ENCODE data around the gene DSE.

The DSE gene

DNA sequence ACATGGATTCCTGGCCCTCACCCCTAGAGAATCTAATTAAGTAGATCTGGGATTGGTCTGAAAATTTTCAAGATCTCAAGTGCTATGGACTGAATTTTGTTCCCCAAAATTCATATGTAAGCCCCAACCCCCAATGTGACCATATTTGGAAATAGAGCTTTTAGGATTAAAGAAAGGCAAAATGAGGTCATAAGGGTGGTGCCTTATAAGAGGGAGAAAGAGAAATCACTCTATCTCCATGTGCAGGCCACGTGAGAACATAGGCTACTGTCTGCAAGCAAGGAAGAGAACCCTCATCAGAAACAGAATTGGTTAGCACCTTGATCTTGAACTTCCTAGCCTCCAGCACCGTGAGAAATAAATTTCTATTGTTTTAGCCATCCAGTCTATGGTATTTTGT is 8.5 kb upstream of the DSE start:
- no peak for DNase-seq (ENCODE audit: low spot score)

DNA sequence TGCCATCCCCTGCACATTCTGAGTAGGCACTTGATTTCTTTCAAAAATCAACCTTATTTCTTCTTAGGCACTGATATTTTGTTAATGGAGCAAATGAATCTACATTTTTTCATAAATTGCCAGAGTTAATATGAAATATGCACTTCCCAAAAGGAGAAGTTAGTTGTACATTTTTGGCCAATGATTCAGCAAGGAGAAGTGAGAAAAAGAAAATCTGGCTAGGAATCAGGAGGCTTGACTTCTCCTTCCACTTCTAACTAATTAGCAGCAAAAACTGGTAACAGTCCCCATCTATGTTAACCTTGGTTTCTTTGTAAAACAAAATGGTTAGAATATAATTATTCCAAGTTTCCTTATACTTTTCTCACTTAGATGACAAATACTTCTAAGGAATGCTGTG is 7.0 kb upstream of the DSE start:
- DNase-seq (ENCODE audit: low spot score): peak; percentile 18

DNA sequence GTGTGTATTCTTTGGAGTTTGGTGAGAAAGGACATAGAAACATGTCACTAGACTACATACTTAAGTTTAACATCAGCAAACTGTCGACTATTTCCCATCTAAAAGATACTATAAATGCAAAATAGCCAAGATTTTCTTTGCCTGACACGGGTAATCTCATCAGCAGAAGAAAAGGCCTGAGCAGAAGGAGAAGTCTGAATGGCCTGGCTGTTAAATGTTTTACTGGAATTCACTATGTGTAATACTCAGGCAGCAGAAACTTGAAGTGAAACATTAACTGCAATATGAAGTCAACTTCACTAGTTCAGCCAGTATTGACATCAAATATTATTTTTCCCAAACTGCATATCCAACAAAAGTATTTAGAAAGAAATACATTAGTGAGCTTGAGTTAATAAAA is 6.4 kb upstream of the DSE start:
- no peak for DNase-seq (ENCODE audit: low spot score)

DNA sequence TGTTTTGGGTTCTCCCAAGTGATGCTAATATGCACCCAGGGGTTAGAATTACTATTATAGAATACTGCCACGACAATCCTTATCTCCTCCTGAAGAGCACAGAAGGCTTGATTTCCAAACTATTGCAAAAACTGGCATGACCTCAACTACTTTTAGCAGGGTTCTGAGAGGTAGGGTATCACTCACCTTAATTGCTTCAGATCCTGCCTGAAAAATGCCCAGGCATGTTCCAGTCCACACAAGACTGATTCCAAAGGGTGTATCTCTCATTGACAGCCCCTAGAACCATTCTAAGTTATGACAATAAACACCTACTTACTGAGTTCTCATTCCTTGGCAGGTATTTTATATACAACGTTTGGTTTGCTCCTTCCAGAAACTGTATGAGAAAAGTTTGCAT is 5.0 kb upstream of the DSE start:
- no peak for DNase-seq (ENCODE audit: low spot score)

DNA sequence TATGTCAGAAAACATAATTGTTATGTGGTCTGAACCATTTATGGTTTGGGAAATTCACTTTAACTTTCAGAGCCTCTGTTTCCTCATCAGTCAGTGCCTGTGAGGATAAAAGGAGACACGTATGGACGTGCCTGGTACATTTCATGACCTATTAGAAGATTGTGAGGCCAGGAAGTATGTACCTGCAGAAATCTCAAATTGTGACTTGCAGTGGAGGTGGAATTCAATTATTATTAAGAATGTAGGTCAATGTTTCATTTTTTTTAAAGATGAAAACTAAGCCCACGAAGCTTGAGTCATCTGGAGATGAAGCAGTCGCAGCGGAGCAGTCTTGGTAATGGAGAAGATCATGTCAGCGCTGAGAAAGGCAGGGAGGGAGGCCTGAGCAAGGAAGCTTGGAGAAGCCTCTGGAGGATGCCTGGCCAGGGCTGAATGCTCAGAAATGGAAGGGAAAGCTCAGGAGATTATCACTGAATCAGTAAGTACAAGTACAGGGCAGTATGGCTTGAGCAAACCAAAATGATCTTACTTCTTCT is 3.9 kb upstream of the DSE start:
- DNase-seq (ENCODE audit: low spot score): no peak

- no peak for DNase-seq (ENCODE audit: low spot score)
Observed at GRCh38 chr6:116369540-116369939, 1.2 kb upstream of the DSE start.

GRCh38 chr6:116369964-116370759 is 585 bp upstream of the DSE start:
- no peak for DNase-seq (ENCODE audit: low spot score)

GRCh38 chr6:116371120-116371917 is 572 bp downstream of the DSE start:
- DNase-seq (ENCODE audit: low spot score): peak; percentile 93

DNA sequence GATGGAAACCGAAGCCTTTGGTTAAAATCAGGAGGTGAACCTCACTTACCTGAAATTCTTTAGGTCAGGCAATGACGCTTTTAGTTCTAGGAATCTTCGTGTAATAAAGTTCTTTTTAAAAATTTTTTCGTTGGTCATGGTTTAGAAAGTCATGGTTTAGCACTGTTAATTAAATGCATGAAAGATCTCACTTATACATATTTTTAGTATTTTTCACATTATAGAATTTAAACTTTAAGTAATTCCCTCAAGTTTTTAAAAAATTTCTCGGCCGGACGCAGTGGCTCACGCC is 1.1 kb downstream of the DSE start:
- DNase-seq (ENCODE audit: low spot score): no peak

DNA sequence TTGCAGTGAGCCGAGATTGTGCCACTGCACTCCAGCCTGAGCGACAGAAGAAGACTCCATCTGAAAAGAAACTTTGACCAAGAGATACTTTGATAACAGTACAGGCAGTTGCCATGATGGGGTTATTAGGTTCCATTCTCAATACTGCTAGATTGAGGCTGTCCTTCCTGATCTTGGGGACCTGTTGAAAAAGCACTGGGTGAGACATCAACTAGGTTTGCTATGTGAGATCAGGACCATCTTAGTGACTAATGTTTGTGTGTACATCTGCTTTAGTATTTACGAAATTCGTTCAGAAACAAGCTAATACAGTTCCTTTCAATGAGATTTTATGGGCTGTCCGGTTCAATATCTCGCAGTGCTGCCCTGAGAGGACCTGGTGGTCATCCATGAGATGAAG is 2.6 kb downstream of the DSE start:
- DNase-seq (ENCODE audit: low spot score): no peak

DNA sequence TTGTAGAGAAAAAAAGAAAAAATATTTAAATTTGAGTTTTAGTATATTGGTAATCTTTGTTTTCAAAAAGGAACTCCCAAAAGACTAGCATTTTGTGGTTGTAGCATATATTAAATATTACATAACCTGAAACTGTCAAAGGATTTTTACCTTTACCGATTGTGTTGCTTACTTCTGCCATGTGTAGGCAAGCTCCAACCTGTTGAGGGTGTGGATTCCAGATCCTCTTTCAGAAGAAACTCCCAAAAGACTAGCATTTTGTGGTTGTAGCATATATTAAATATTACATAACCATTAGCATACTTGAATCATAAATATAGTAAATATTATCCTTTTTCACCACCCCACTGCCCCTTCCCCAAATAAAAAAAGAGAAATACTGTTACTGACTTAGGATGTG is 3.2 kb downstream of the DSE start:
- no peak for DNase-seq (ENCODE audit: low spot score)

DNA sequence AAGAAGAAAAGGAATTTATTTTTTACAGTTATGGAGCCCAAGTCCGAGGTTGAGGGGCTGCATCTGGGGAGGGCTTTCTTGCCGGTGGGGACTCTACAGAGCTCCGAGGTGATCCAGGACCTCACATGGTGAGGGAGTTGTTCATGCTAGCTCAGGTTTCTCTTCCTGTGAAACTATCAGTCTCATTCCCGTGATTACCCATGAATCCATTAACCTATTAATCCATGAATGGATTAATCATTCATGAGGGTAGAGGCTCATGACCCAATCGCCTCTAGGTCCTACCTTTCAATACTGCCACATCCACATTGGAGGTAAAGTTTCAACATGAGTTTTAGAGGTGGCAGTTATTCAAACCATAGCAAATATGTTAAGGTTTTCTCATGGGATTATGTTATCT is 3.8 kb downstream of the DSE start:
- no peak for DNase-seq (ENCODE audit: low spot score)

GRCh38 chr6:116375262-116375661 is 4.5 kb downstream of the DSE start:
- no peak for DNase-seq (ENCODE audit: low spot score)

GRCh38 chr6:116376149-116376548 is 5.4 kb downstream of the DSE start:
- DNase-seq (ENCODE audit: low spot score): no peak

DNA sequence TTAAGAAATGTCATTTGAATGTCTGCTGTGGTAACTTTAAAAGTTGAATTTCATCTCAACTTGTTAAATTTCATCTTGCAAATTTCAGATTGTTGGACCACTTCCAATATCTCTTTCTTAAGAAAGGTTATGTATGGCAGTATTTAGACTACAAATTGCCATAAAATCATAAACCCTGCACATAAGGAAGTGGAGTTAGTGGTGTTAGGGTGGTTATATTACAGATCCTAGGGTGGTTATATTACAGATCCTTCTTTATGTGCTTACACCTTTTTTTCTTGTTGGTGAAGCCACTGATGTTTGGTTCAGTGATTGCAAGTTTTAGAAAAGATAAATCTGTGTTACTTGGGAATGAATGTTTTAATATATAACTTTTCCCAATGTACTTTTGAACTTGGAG is 9.0 kb downstream of the DSE start:
- no peak for DNase-seq (ENCODE audit: low spot score)

- DNase-seq (ENCODE audit: low spot score): no peak
Observed at GRCh38 chr6:116380346-116380745, 9.6 kb downstream of the DSE start.

- DNase-seq (ENCODE audit: low spot score): no peak
Observed at GRCh38 chr6:116381000-116381399, 10.3 kb downstream of the DSE start.

DNA sequence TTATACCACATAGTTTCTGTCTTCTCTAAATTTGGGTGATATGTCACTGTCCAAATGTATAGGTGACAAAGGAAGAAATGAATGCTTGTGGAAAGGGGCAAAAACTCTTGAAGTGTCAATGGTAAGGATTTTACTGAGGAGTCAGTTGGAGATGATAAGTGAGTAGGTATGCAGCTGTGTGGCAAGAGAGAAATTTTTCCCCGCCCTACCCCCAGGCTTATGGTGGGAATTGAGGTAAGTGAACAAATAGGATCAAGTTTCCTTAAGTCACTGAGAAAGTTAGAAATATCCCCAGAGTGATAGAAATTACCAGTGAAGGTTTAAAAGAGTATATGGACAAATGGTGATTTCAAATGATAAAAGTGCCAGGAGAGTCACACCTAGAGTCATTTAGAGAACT is 11.8 kb downstream of the DSE start:
- DNase-seq (ENCODE audit: low spot score): no peak

DNA sequence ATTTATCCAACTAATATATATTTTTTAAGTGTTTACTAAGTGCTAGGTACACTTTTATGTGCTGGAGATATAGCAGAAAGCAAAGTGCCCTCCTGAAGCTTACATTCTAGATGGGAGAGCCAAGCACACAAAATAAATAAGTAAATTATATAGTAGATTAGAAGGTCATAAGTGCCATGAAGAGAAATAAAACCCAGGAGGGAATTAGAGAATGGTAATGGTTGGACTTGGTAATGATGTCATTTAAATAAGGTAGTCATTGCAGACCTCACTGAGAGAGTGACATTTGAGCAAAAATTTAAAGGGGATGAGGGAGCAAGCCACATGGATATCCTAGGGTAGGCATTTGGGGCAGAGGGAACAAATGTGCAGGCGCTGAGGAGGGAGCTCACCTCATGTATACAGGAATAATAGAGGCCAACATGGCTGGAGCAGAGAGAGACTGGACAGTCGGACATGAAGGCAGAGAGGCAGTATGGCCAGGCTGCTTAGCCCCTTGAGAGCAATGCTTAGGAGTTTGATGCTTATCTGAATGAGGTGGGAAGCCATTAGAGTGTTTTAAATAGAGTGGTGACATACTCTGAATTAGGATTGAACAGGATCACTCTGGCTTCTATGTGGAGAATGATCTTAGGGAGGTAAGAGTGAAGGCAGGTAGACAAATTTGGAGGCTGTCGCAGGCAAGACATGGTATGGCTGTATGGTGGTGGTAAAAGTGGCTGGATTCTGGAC is 14.1 kb downstream of the DSE start:
- no peak for DNase-seq (ENCODE audit: low spot score)

DNA sequence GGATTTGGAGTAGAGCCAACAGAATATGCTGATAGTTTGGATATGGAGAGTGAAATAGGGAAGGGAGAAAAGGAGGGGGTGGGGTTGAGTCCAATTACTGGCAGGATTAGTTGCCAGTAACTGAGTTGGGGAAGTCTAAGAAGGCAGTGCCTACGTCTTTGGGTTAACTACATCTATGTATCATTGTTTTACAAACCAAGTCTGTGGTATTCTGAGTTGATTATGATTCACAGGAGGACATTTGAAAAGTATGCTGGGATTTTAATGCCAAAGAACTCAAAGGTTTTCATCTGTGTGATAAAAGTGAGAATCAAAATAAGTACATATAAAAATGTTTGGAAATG is 14.7 kb downstream of the DSE start:
- peak; percentile 41 for DNase-seq (ENCODE audit: low spot score)

- DNase-seq (ENCODE audit: low spot score): no peak
Observed at GRCh38 chr6:116385921-116386320, 15.2 kb downstream of the DSE start.

GRCh38 chr6:116386581-116387299 is 16.0 kb downstream of the DSE start:
- DNase-seq (ENCODE audit: low spot score): peak; percentile 13

All from AG08396 (cell line).